Thoracic aorta (tissue), 2 donors: ENCODE results near the gene FZD4. TPM values are rescaled to one million over a fixed set of nuclear protein-coding genes. Genes with fewer than 3 reads are reported as not detected.

ENCODE experiments used
- ATAC-seq: fragments of 150-250 bp; one replicate; pipeline ENCODE4 v1.8.0; 2017; ENCODE audit warnings: low read depth; ENCODE audit not compliant: insufficient number of reproducible peaks, low FRiP score
- DNase-seq: peaks from one replicate; pipeline ENCODE4 v3.0.0-alpha.2; 2020; ENCODE audit warnings: low spot score
- H3K27ac ChIP-seq, 2 donors: fragments of 200-600 bp; sonication (generic); 1 replicate in 1 of 2; 2 replicates in 1 of 2; pipeline ENCODE4 v1.5.1; 2016; ENCODE audit warnings: mild to moderate bottlenecking in 2 of 2, moderate library complexity in 2 of 2
- H3K27me3 ChIP-seq: fragments of 200-600 bp; sonication (generic); replicated peaks from 2 replicates; pipeline ENCODE4 v1.6.0; 2016; ENCODE audit warnings: mild to moderate bottlenecking; ENCODE audit not compliant: insufficient read depth
- H3K36me3 ChIP-seq: fragments of 200-600 bp; sonication (generic); one replicate; pipeline ENCODE4 v1.5.1; 2016
- H3K4me1 ChIP-seq, 2 donors: fragments of 200-600 bp; sonication (generic); 1 replicate in 1 of 2; 2 replicates in 1 of 2; pipeline versions ENCODE4 v1.5.1 to v1.6.0; 2016; ENCODE audit warnings: low read depth in 2 of 2, mild to moderate bottlenecking in 1 of 2; ENCODE audit not compliant: control insufficient read depth in 1 of 2
- H3K4me3 ChIP-seq: fragments of 200-600 bp; sonication (generic); 2 replicates; pipeline ENCODE4 v1.5.1; 2016; ENCODE audit warnings: mild to moderate bottlenecking
- H3K9me3 ChIP-seq: fragments of 200-600 bp; sonication (generic); 2 replicates; pipeline ENCODE4 v1.5.1; 2016
- CTCF ChIP-seq: fragments of 200-600 bp; sonication (generic); IDR thresholded peaks from one replicate; pipeline ENCODE4 v1.5.1; 2019; ENCODE audit warnings: antibody characterized with exemption
- total RNA-seq, 2 donors: library from RNA; depleted of rRNA; stranded (reverse); fragments of >200 nt; gene quantifications; one replicate each; pipeline versions ENCODE4 v1.1.0 to v1.2.3, GENCODE V29; 2016

FZD4 gene
- total RNA-seq, 2 donors from 2014 or later: 75.2 to 104 TPM

- H3K36me3 ChIP-seq: no peaks in the 10 kb centered on the region
- H3K27me3 ChIP-seq: no peaks in the 10 kb centered on the region
- no peak for DNase-seq
- ATAC-seq: no peak
- no peaks in the 10 kb centered on the region for H3K9me3 ChIP-seq
- H3K4me1 ChIP-seq: peaks cover 44 to 90% of the 10 kb centered on the region in 2 donors
- H3K27ac ChIP-seq: peak overlapping the region; percentile 20 to 46
- no peak for TF ChIP-seq CTCF
- no peak overlapping the region for H3K4me3 ChIP-seq
Observed at GRCh38 chr11:86934926-86935579, 20.1 kb downstream of the FZD4 start.

GRCh38 chr11:86934582-86934900, 20.7 kb downstream of the FZD4 start:
- H3K27ac ChIP-seq: peak overlapping the region in 1 of 2 donors; percentile 46
- ATAC-seq: no peak
- H3K27me3 ChIP-seq: no peaks in the 10 kb centered on the region
- H3K9me3 ChIP-seq: no peaks in the 10 kb centered on the region
- DNase-seq: no peak
- H3K36me3 ChIP-seq: no peaks in the 10 kb centered on the region
- H3K4me1 ChIP-seq: peaks cover 39 to 84% of the 10 kb centered on the region in 2 donors
- no peak for TF ChIP-seq CTCF
- H3K4me3 ChIP-seq: no peak overlapping the region

GRCh38 chr11:86933891-86934581, 21.2 kb downstream of the FZD4 start:
- H3K27ac ChIP-seq: peak overlapping the region in 1 of 2 donors; percentile 46
- ATAC-seq: no peak
- no peak for DNase-seq
- no peaks in the 10 kb centered on the region for H3K27me3 ChIP-seq
- H3K4me1 ChIP-seq: peaks cover 36 to 82% of the 10 kb centered on the region in 2 donors
- H3K36me3 ChIP-seq: no peaks in the 10 kb centered on the region
- H3K9me3 ChIP-seq: no peaks in the 10 kb centered on the region
- TF ChIP-seq CTCF: no peak
- H3K4me3 ChIP-seq: no peak overlapping the region

GRCh38 chr11:86932924-86933875, 22.0 kb downstream of the FZD4 start:
- ATAC-seq (no peak), DNase-seq (no peak)
- H3K4me1 ChIP-seq: peaks cover 33 to 74% of the 10 kb centered on the region in 2 donors
- H3K4me3 ChIP-seq: no peak overlapping the region
- H3K36me3 ChIP-seq: no peaks in the 10 kb centered on the region
- no peaks in the 10 kb centered on the region for H3K27me3 ChIP-seq
- H3K27ac ChIP-seq: peak overlapping the region; percentile 15 to 22
- no peaks in the 10 kb centered on the region for H3K9me3 ChIP-seq
- TF ChIP-seq CTCF: no peak

- no peaks in the 10 kb centered on the region for H3K9me3 ChIP-seq
- DNase-seq (no peak), ATAC-seq (no peak)
- H3K4me1 ChIP-seq: peaks cover 28 to 69% of the 10 kb centered on the region in 2 donors
- H3K4me3 ChIP-seq: no peak overlapping the region
- no peaks in the 10 kb centered on the region for H3K27me3 ChIP-seq
- H3K36me3 ChIP-seq: no peaks in the 10 kb centered on the region
- H3K27ac ChIP-seq: peak overlapping the region in 1 of 2 donors; percentile 22
- TF ChIP-seq CTCF: no peak
Observed at GRCh38 chr11:86932259-86932585, 23.0 kb downstream of the FZD4 start.
